GM23338 (cell line): ENCODE measurements around the gene ANKRD63. TPM values are rescaled to one million over a fixed set of nuclear protein-coding genes. Genes with fewer than 3 reads are reported as not detected.

Source experiments
- ATAC-seq: fragments of 200-7000 bp; cut with Tn5 transposase; 3 replicates; pipeline ENCODE4 v1.9.1; 2020
- DNase-seq: peaks from one replicate; pipeline ENCODE4 v3.0.0-alpha.2; 2015; ENCODE audit warnings: low spot score
- H2AFZ ChIP-seq: fragments of 200-600 bp; sonication (generic); 2 replicates; pipeline ENCODE4 v1.8.0; 2016; ENCODE audit warnings: antibody characterized with exemption, mild to moderate bottlenecking, moderate library complexity
- H3F3A ChIP-seq: fragments of 200-600 bp; sonication (generic); replicated peaks from 2 replicates; pipeline ENCODE4 v1.8.0; 2017; ENCODE audit warnings: antibody characterized with exemption, mixed run types, low read depth
- H3K27ac ChIP-seq: fragments of 200-600 bp; sonication (generic); 2 replicates; pipeline ENCODE4 v1.6.1; 2016; ENCODE audit warnings: low read depth
- H3K27me3 ChIP-seq: fragments of 200-600 bp; sonication (generic); 2 replicates; pipeline ENCODE4 v1.8.0; 2016; ENCODE audit warnings: mild to moderate bottlenecking, mixed run types, moderate library complexity; ENCODE audit not compliant: insufficient read depth
- H3K36me3 ChIP-seq: fragments of 200-600 bp; sonication (generic); 2 replicates; pipeline ENCODE4 v1.8.0; 2016; ENCODE audit warnings: mild to moderate bottlenecking; ENCODE audit not compliant: insufficient read depth
- H3K4me1 ChIP-seq: fragments of 200-600 bp; sonication (generic); 2 replicates; pipeline ENCODE4 v1.8.0; 2016; ENCODE audit warnings: mild to moderate bottlenecking, moderate library complexity; ENCODE audit not compliant: insufficient read depth
- H3K4me2 ChIP-seq: fragments of 200-600 bp; sonication (generic); 2 replicates; pipeline ENCODE4 v1.7.1; 2017; ENCODE audit warnings: mixed run types
- H3K4me3 ChIP-seq: fragments of 200-600 bp; sonication (generic); 2 replicates; pipeline ENCODE4 v1.6.1; 2016; ENCODE audit warnings: mixed run types
- H3K79me2 ChIP-seq: fragments of 200-600 bp; sonication (generic); replicated peaks from 2 replicates; pipeline ENCODE4 v1.8.0; 2017; ENCODE audit warnings: mild to moderate bottlenecking; ENCODE audit not compliant: insufficient read depth
- H3K9me2 ChIP-seq: fragments of 200-600 bp; sonication (generic); 2 replicates; pipeline ENCODE4 v1.8.0; 2017; ENCODE audit not compliant: insufficient read depth
- H4K20me1 ChIP-seq: fragments of 200-600 bp; sonication (generic); replicated peaks from 2 replicates; pipeline ENCODE4 v1.8.0; 2017; ENCODE audit warnings: mild to moderate bottlenecking; ENCODE audit not compliant: insufficient read depth
- H3K27ac Mint-ChIP-seq: 2 replicates; pipeline ENCODE4 v1.8.0; 2020; ENCODE audit warnings: inconsistent platforms, mild to moderate bottlenecking, moderate library complexity, mixed read lengths
- H3K27me3 Mint-ChIP-seq: 3 replicates; pipeline ENCODE4 v1.8.0; 2022; ENCODE audit warnings: low read depth, mild to moderate bottlenecking, moderate library complexity, mixed read lengths, inconsistent platforms; ENCODE audit not compliant: insufficient read depth, poor library complexity
- H3K36me3 Mint-ChIP-seq: 3 replicates; pipeline ENCODE4 v1.8.0; 2021; ENCODE audit warnings: low read depth, mild to moderate bottlenecking, inconsistent platforms, moderate library complexity, mixed read lengths
- H3K4me1 Mint-ChIP-seq: 3 replicates; pipeline ENCODE4 v1.8.0; 2020; ENCODE audit warnings: mild to moderate bottlenecking, inconsistent platforms, mixed read lengths
- H3K4me3 Mint-ChIP-seq: 3 replicates; pipeline ENCODE4 v1.8.0; 2021; ENCODE audit warnings: moderate library complexity, mild to moderate bottlenecking, inconsistent platforms, mixed read lengths
- H3K9me3 Mint-ChIP-seq: 3 replicates; pipeline ENCODE4 v1.8.0; 2020; ENCODE audit warnings: moderate library complexity, mild to moderate bottlenecking, inconsistent platforms, mixed read lengths
- CREB1 ChIP-seq: fragments of 250-450 bp; sonication (Bioruptor Pico); IDR thresholded peaks from 2 replicates; pipeline ENCODE4 v1.5.0; 2020; ENCODE audit warnings: low read depth, mild to moderate bottlenecking, moderate library complexity
- ETS1 ChIP-seq: IDR thresholded peaks from 2 replicates; pipeline ENCODE4 v1.6.1; 2016; ENCODE audit warnings: antibody characterized with exemption
- EZH2phosphoT487 ChIP-seq: fragments of 200-600 bp; sonication (generic); IDR thresholded peaks from one replicate; pipeline ENCODE4 v1.8.1; 2018; ENCODE audit warnings: antibody characterized with exemption; ENCODE audit not compliant: unreplicated experiment
- POLR2AphosphoS5 ChIP-seq: IDR thresholded peaks from 2 replicates; pipeline ENCODE4 v1.6.1; 2016; ENCODE audit warnings: antibody characterized with exemption, low read depth
- REST ChIP-seq: IDR thresholded peaks from one replicate; pipeline ENCODE4 v1.6.1; 2018; ENCODE audit warnings: antibody characterized with exemption; ENCODE audit not compliant: unreplicated experiment
- STAT1 ChIP-seq: IDR thresholded peaks from one replicate; pipeline ENCODE4 v1.6.1; 2016; ENCODE audit warnings: antibody characterized with exemption; ENCODE audit not compliant: unreplicated experiment
- ZNF114 ChIP-seq: fragments of 250-450 bp; sonication (Bioruptor Pico); IDR thresholded peaks from 2 replicates; pipeline ENCODE4 v1.5.0; 2020; ENCODE audit warnings: mild to moderate bottlenecking, moderate library complexity
- ZNF331 ChIP-seq: fragments of 250-450 bp; sonication (Bioruptor Pico); IDR thresholded peaks from 2 replicates; pipeline ENCODE4 v1.5.0; 2020; ENCODE audit warnings: low read depth, mild to moderate bottlenecking, moderate library complexity
- polyA plus RNA-seq: library from polyadenylated mRNA; unstranded; fragments of >200 nt; fragmentation: Nextera tagmentation; extraction: Ambion mirVana; gene quantifications from 2 replicates; pipeline ENCODE4 v1.2.1, GENCODE V29; 2016
- total RNA-seq: library from RNA; depleted of rRNA; stranded (reverse); fragments of >200 nt; shearing (Covaris generic); gene quantifications from 2 replicates; pipeline ENCODE4 v1.2.3, GENCODE V29; 2014
- TF ChIP-seq, protein P1 (sequence below), 2 experiments: fragments of 200-600 bp in 1 of 2; sonication (generic) in 1 of 2; conservative IDR thresholded peaks; 2 replicates each; pipeline versions ENCODE4 v1.5.1 to v1.6.1; 2016 to 2017; ENCODE audit warnings: antibody characterized with exemption in 2 of 2, low read depth in 2 of 2, mild to moderate bottlenecking in 2 of 2, moderate library complexity in 1 of 2

Gene ANKRD63
- total and polyA plus RNA-seq, 2 experiments from 2014 or later = 0.59 TPM; not detected in 1

- no peak overlapping the region for H3K4me2 ChIP-seq
- H3K4me3 Mint-ChIP-seq = no peak overlapping the region; the same call in 2 of the 3 replicates
- H3K9me3 Mint-ChIP-seq = no peaks in the 10 kb centered on the region
Observed at GRCh38 chr15:40289140-40289775, 6.4 kb upstream of the ANKRD63 start.

DNA sequence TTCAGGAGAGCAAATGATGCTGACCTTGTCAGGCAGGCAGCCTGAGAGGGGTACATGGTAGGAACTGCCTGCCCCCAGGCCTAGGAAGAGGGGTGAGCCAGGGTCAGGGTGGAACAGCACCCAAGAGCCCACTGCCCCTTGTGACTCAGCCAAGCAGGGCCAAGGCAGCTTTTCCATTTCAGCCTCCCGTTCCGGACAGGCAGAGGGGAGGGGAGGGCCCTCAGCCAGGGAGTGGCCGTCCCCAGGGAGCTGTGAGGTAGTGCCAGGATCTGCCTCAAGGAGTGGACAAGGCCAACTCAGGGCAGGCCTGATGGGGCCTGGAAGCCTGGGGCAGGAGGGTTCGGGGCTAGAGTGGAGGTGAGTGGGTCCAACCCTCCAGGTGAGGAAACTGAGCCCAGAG is 5.1 kb upstream of the ANKRD63 start:
- no peaks in the 10 kb centered on the region for H4K20me1 ChIP-seq
- Mint-ChIP-seq H3K27me3 (peaks cover 65% of the 10 kb centered on the region), H3K4me3 (no peak overlapping the region), H3K27ac (no peak overlapping the region), H3K36me3 (peaks cover 2% of the 10 kb centered on the region; the same call in 1 of the 3 replicates), H3K4me1 (peaks cover 47% of the 10 kb centered on the region), H3K9me3 (no peaks in the 10 kb centered on the region)
- peaks cover 83% of the 10 kb centered on the region for H3K27me3 ChIP-seq
- H3K27ac ChIP-seq = no peak overlapping the region
- H3K79me2 ChIP-seq = no peaks in the 10 kb centered on the region
- H2AFZ ChIP-seq = no peak overlapping the region
- H3K4me3 ChIP-seq = no peak overlapping the region
- no peak overlapping the region for H3K4me2 ChIP-seq
- DNase-seq (no peak), ATAC-seq (no peak)
- peaks cover 28% of the 10 kb centered on the region for H3K4me1 ChIP-seq
- no peaks in the 10 kb centered on the region for H3K36me3 ChIP-seq
- no peaks in the 10 kb centered on the region for H3K9me2 ChIP-seq
- H3F3A ChIP-seq = peaks cover 13% of the 10 kb centered on the region; the same call in 1 of the 2 replicates
- no peak for TF ChIP-seq STAT1
- TF ChIP-seq ZNF331 = no peak
- TF ChIP-seq REST = no peak
- no peak for TF ChIP-seq CREB1 (CRISPR knock-in tag)
- no peak for TF ChIP-seq ZNF114 (CRISPR knock-in tag)
- no peak for TF ChIP-seq POLR2AphosphoS5
- TF ChIP-seq, protein P1, sequence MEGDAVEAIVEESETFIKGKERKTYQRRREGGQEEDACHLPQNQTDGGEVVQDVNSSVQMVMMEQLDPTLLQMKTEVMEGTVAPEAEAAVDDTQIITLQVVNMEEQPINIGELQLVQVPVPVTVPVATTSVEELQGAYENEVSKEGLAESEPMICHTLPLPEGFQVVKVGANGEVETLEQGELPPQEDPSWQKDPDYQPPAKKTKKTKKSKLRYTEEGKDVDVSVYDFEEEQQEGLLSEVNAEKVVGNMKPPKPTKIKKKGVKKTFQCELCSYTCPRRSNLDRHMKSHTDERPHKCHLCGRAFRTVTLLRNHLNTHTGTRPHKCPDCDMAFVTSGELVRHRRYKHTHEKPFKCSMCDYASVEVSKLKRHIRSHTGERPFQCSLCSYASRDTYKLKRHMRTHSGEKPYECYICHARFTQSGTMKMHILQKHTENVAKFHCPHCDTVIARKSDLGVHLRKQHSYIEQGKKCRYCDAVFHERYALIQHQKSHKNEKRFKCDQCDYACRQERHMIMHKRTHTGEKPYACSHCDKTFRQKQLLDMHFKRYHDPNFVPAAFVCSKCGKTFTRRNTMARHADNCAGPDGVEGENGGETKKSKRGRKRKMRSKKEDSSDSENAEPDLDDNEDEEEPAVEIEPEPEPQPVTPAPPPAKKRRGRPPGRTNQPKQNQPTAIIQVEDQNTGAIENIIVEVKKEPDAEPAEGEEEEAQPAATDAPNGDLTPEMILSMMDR (conservative IDR thresholded peaks at IDR 0.05; ENCODE audit: low read depth in 2 of 2) = no peak
- no peak for TF ChIP-seq EZH2phosphoT487
- no peak for TF ChIP-seq ETS1

More at GRCh38 chr15:40289140-40289775, 6.4 kb upstream of the ANKRD63 start:
- Histone ChIP-seq H3K79me2 (no peaks in the 10 kb centered on the region), H3K4me1 (peaks cover 28% of the 10 kb centered on the region), H3K27ac (no peak overlapping the region), H3F3A (peaks cover 8% of the 10 kb centered on the region; the same call in 1 of the 2 replicates), H3K4me3 (no peak overlapping the region), H3K9me2 (no peaks in the 10 kb centered on the region), H4K20me1 (no peaks in the 10 kb centered on the region), H3K27me3 (peaks cover 78% of the 10 kb centered on the region), H3K36me3 (no peaks in the 10 kb centered on the region), H2AFZ (no peak overlapping the region)
- no peak for ATAC-seq
- Mint-ChIP-seq H3K27ac (no peak overlapping the region), H3K4me1 (peaks cover 42% of the 10 kb centered on the region), H3K36me3 (peaks cover under 1% of the 10 kb centered on the region; the same call in 1 of the 3 replicates), H3K27me3 (peaks cover 61% of the 10 kb centered on the region)
- no peak for DNase-seq
- TF ChIP-seq ZNF331 = no peak
- TF ChIP-seq, protein P1 (conservative IDR thresholded peaks at IDR 0.05; ENCODE audit: low read depth in 2 of 2) = 0 out of 4 replicates have a peak, but pooled peaks of 1 of the 2 experiments have one; percentile 1
